Ectodermal cell (in vitro differentiated cells): Measurements from ENCODE around the gene PRAMEF20.

Experiments
- H3K27ac ChIP-seq: 2 replicates; pipeline ENCODE4 v1.7.0; 2013; ENCODE audit warnings: mild to moderate bottlenecking, low read depth, low read length; ENCODE audit not compliant: insufficient read depth, poor library complexity, severe bottlenecking
- H3K27me3 ChIP-seq: 2 replicates; pipeline ENCODE4 v1.7.0; 2013; ENCODE audit warnings: mild to moderate bottlenecking, low read length; ENCODE audit not compliant: insufficient read depth, control insufficient read depth, poor library complexity, severe bottlenecking
- H3K36me3 ChIP-seq: one replicate; pipeline ENCODE4 v1.7.0; 2013; ENCODE audit warnings: low read length; ENCODE audit not compliant: control insufficient read depth, insufficient read depth
- H3K4me1 ChIP-seq: one replicate; pipeline ENCODE4 v1.7.0; 2013; ENCODE audit warnings: low read length; ENCODE audit not compliant: control insufficient read depth, insufficient read depth
- H3K4me3 ChIP-seq: 2 replicates; pipeline ENCODE4 v1.7.0; 2013; ENCODE audit warnings: low read depth, low read length, control low read depth; ENCODE audit not compliant: insufficient read depth
- H3K9me3 ChIP-seq: 2 replicates; pipeline ENCODE4 v1.7.0; 2013; ENCODE audit warnings: mild to moderate bottlenecking, low read length, moderate library complexity; ENCODE audit not compliant: control insufficient read depth
- WGBS, 2 experiments: methylation state at CpG; one replicate each; pipeline ENCODE4 v1.1.7; 2013; ENCODE audit warnings: missing lambda C conversion rate in 2 of 2; 5-methylcytosine and 5-hydroxymethylcytosine counted together

Gene PRAMEF20

DNA sequence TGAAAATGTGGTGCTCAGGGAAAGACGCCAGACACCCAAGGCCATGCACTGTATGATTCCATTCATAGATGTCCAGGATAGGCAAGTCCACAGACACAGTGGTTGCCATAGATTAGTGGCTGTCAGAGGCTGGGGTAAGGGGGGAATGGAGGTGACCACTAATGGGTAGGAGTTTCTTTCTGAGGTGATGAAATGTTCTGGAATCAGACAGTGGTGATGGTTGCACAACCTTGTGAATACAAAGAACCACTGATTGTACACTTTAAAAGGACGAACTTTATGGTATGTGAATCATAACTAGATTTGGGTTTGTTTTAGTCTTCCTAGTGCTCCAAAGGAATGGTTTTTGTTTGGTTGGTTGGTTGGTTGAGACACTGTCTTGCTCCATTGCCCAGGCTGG, 51.7 kb downstream of the PRAMEF20 start:
- WGBS, 2 experiments: 79 to 93% methylated on average over 2 of the region's 2 CpGs
- no peaks in the 10 kb centered on the region for H3K4me1 ChIP-seq
- H3K4me3 ChIP-seq: no peak overlapping the region
- H3K27me3 ChIP-seq: no peaks in the 10 kb centered on the region
- H3K27ac ChIP-seq: no peak overlapping the region
- no peaks in the 10 kb centered on the region for H3K36me3 ChIP-seq
- H3K9me3 ChIP-seq: peaks cover 2% of the 10 kb centered on the region

DNA sequence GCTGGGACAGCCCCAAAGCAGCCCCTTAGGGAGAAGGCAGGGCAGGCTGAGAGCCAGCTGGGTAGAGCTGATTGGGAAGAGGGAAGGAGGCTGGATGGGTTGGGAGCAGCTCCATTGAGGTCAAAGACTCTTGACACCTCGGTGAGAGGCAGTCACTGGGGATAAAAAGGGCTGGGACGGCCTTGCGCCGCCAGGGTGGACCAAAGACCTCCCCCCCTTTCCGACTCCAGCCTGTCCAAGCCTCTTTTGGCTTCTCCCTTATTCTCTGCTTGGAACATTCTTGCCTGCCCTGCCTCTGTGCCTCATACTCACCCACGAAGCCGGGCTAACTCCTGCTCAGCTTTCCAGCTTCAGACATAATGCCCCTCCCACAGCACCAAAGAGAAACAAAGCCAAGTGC, 52.4 kb downstream of the PRAMEF20 start:
- Histone ChIP-seq H3K27ac (no peak overlapping the region), H3K36me3 (no peaks in the 10 kb centered on the region), H3K27me3 (no peaks in the 10 kb centered on the region), H3K4me3 (no peak overlapping the region), H3K4me1 (no peaks in the 10 kb centered on the region), H3K9me3 (no peaks in the 10 kb centered on the region)
- WGBS, 2 experiments: 75 to 78% methylated on average over 7 of the region's 7 CpGs

DNA sequence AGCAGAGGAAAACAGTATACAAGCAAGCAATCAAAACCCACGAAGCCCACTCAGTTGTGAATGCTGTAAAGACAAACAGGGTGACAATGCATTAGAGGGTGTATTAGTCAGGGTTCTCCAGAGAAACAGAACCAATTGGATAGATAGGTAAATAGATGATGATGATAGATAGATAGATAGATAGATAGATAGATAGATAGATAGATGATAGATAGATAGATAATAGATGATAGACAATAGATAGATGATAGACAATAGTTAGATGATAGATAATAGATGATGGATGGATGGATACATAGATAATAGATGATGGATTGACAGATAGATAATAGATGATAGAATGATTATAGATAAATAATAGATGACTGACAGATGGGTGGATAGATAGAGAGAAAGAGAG, 55.3 kb downstream of the PRAMEF20 start:
- no peaks in the 10 kb centered on the region for H3K9me3 ChIP-seq
- no peaks in the 10 kb centered on the region for H3K36me3 ChIP-seq
- no peaks in the 10 kb centered on the region for H3K27me3 ChIP-seq
- no peaks in the 10 kb centered on the region for H3K4me1 ChIP-seq
- no peak overlapping the region for H3K27ac ChIP-seq
- H3K4me3 ChIP-seq: no peak overlapping the region
- WGBS, 2 experiments: 62 to 67% methylated on average over 1 of the region's 1 CpG

- H3K27ac ChIP-seq: no peak overlapping the region
- WGBS, 2 experiments: 43 to 48% methylated on average over 4 to 5 of the region's 5 CpGs
- H3K4me1 ChIP-seq: no peaks in the 10 kb centered on the region
- H3K9me3 ChIP-seq: no peaks in the 10 kb centered on the region
- H3K27me3 ChIP-seq: no peaks in the 10 kb centered on the region
- no peaks in the 10 kb centered on the region for H3K36me3 ChIP-seq
- no peak overlapping the region for H3K4me3 ChIP-seq
Observed at GRCh38 chr1:13469343-13469742, 59.1 kb downstream of the PRAMEF20 start.
